Trophoblast cell (in vitro differentiated cells and primary cell): ENCODE data around the gene GOPC.

Experiments
- DNase-seq, 2 donors: peaks; one replicate each; pipeline ENCODE4 v3.0.0-alpha.2; 2016
- H2AFZ ChIP-seq: 2 replicates; pipeline ENCODE4 v1.6.1; 2013; ENCODE audit warnings: low read length, moderate library complexity, mild to moderate bottlenecking; ENCODE audit not compliant: insufficient read depth, poor library complexity
- H2AK5ac ChIP-seq: 2 replicates; pipeline ENCODE4 v1.6.1; 2013; ENCODE audit warnings: mild to moderate bottlenecking, low read length
- H2BK120ac ChIP-seq: 2 replicates; pipeline ENCODE4 v1.6.1; 2013; ENCODE audit warnings: low read length, mild to moderate bottlenecking, moderate library complexity; ENCODE audit not compliant: insufficient read depth, poor library complexity
- H2BK12ac ChIP-seq: 2 replicates; pipeline ENCODE4 v1.6.1; 2013; ENCODE audit warnings: mild to moderate bottlenecking, low read length, moderate library complexity
- H2BK5ac ChIP-seq: 2 replicates; pipeline ENCODE4 v1.6.1; 2013; ENCODE audit warnings: low read length, low read depth, moderate library complexity, mild to moderate bottlenecking; ENCODE audit not compliant: poor library complexity
- H3K14ac ChIP-seq: 2 replicates; pipeline ENCODE4 v1.6.1; 2013; ENCODE audit warnings: mild to moderate bottlenecking, low read length
- H3K18ac ChIP-seq: 2 replicates; pipeline ENCODE4 v1.6.1; 2013; ENCODE audit warnings: mild to moderate bottlenecking, low read length
- H3K23ac ChIP-seq: 2 replicates; pipeline ENCODE4 v1.6.1; 2013; ENCODE audit warnings: low read length
- H3K27ac ChIP-seq: 2 replicates; pipeline ENCODE4 v1.5.1; 2013; ENCODE audit warnings: low read depth, mild to moderate bottlenecking, inconsistent platforms, low read length, moderate library complexity
- H3K27me3 ChIP-seq: 2 replicates; pipeline ENCODE4 v1.6.1; 2013; ENCODE audit warnings: inconsistent platforms, mild to moderate bottlenecking, low read length, moderate library complexity; ENCODE audit not compliant: insufficient read depth
- H3K36me3 ChIP-seq, 2 experiments: 1 replicate in 1 of 2; 2 replicates in 1 of 2; pipeline ENCODE4 v1.6.1; 2013; ENCODE audit warnings: low read length in 2 of 2, mild to moderate bottlenecking in 2 of 2, moderate library complexity in 1 of 2; ENCODE audit not compliant: insufficient read depth in 2 of 2, control insufficient read depth in 1 of 2
- H3K4ac ChIP-seq: 2 replicates; pipeline ENCODE4 v1.6.1; 2013; ENCODE audit warnings: low read depth, mild to moderate bottlenecking, low read length, moderate library complexity
- H3K4me1 ChIP-seq, 2 experiments: 1 replicate in 1 of 2; 2 replicates in 1 of 2; pipeline ENCODE4 v1.6.1; 2013; ENCODE audit warnings: low read length in 2 of 2, mild to moderate bottlenecking in 2 of 2, moderate library complexity in 1 of 2; ENCODE audit not compliant: insufficient read depth in 2 of 2, control insufficient read depth in 1 of 2
- H3K4me2 ChIP-seq: 2 replicates; pipeline ENCODE4 v1.6.1; 2013; ENCODE audit warnings: inconsistent platforms, mild to moderate bottlenecking, low read length, moderate library complexity
- H3K4me3 ChIP-seq: 2 replicates; pipeline ENCODE4 v1.5.1; 2013; ENCODE audit warnings: mild to moderate bottlenecking, low read depth, low read length, inconsistent platforms
- H3K79me1 ChIP-seq: one replicate; pipeline ENCODE4 v1.6.1; 2013; ENCODE audit warnings: low read length
- H3K79me2 ChIP-seq: 2 replicates; pipeline ENCODE4 v1.6.1; 2013; ENCODE audit warnings: low read length, mild to moderate bottlenecking; ENCODE audit not compliant: control insufficient read depth, insufficient read depth, poor library complexity
- H3K9ac ChIP-seq: 2 replicates; pipeline ENCODE4 v1.6.1; 2013; ENCODE audit warnings: mild to moderate bottlenecking, low read length
- H3K9me3 ChIP-seq: 2 replicates; pipeline ENCODE4 v1.6.1; 2013; ENCODE audit warnings: low read depth, mild to moderate bottlenecking, control low read depth, inconsistent platforms, low read length; ENCODE audit not compliant: insufficient read depth
- H4K12ac ChIP-seq: 2 replicates; pipeline ENCODE4 v1.6.1; 2013; ENCODE audit warnings: low read depth, mild to moderate bottlenecking, low read length, moderate library complexity
- H4K8ac ChIP-seq: 2 replicates; pipeline ENCODE4 v1.6.1; 2013; ENCODE audit warnings: low read depth, mild to moderate bottlenecking, low read length, moderate library complexity
- H4K91ac ChIP-seq: one replicate; pipeline ENCODE4 v1.6.1; 2013; ENCODE audit warnings: low read depth, mild to moderate bottlenecking, low read length, moderate library complexity
- WGBS: extraction: QIAGEN DNeasy Blood & Tissue Kit; methylation state at CpG from one replicate; pipeline ENCODE4 v1.1.7; 2013; ENCODE audit warnings: missing lambda C conversion rate; ENCODE audit not compliant: insufficient read length, insufficient coverage; ENCODE audit errors: extremely low coverage; 5-methylcytosine and 5-hydroxymethylcytosine counted together

GOPC gene

DNA sequence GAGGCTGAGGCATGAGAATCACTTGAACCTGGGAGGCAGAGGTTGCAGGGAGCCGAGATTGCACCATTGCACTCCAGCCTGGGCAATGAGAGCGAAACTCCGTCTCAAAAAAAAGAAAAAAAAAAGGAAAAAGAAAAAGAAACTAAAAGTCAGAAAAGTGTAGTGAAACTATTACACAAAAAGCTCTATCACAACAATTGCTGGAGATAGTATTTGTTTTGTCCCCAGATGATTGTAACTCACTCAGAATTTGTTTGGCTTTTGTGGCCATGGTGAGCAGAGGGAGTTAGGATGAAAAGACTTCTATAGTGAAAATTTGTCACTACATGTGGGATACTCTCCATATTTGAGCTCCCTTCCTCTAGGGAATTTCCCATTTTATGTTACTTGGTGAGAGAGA lies 5.2 kb upstream of the GOPC start:
- H3K4me3 ChIP-seq, result no peak overlapping the region
- no peaks in the 10 kb centered on the region for H3K27me3 ChIP-seq
- no peak overlapping the region for H3K4ac ChIP-seq
- no CpG with 5 or more reads among the region's 3 CpGs for WGBS
- no peak overlapping the region for H3K4me2 ChIP-seq
- no peak overlapping the region for H3K14ac ChIP-seq
- no peak overlapping the region for H3K27ac ChIP-seq
- no peak overlapping the region for H3K23ac ChIP-seq
- H3K79me2 ChIP-seq, result no peaks in the 10 kb centered on the region
- DNase-seq, result no peak
- no peak overlapping the region for H2AFZ ChIP-seq
- no peak overlapping the region for H2BK12ac ChIP-seq
- no peak overlapping the region for H4K12ac ChIP-seq
- H3K4me1 ChIP-seq, result no peaks in the 10 kb centered on the region
- no peaks in the 10 kb centered on the region for H3K36me3 ChIP-seq
- no peaks in the 10 kb centered on the region for H3K9me3 ChIP-seq
- peaks cover 6% of the 10 kb centered on the region for H3K79me1 ChIP-seq
- no peak overlapping the region for H3K9ac ChIP-seq
- no peak overlapping the region for H4K91ac ChIP-seq
- no peak overlapping the region for H4K8ac ChIP-seq
- no peak overlapping the region for H2BK5ac ChIP-seq
- H3K18ac ChIP-seq, result no peak overlapping the region
- H2AK5ac ChIP-seq, result no peak overlapping the region
- H2BK120ac ChIP-seq, result no peak overlapping the region

GRCh38 chr6:117605169-117605826 lies 3.0 kb upstream of the GOPC start:
- WGBS, result no CpG with 5 or more reads among the region's 7 CpGs
- Histone ChIP-seq H3K4me2 (no peak overlapping the region), H3K14ac (no peak overlapping the region), H2AK5ac (no peak overlapping the region), H3K4me1 (no peaks in the 10 kb centered on the region), H3K4me3 (no peak overlapping the region), H3K23ac (no peak overlapping the region), H3K36me3 (no peaks in the 10 kb centered on the region), H3K9me3 (no peaks in the 10 kb centered on the region), H4K8ac (no peak overlapping the region), H3K4ac (no peak overlapping the region), H3K79me2 (peaks cover 7% of the 10 kb centered on the region), H3K79me1 (peaks cover 13% of the 10 kb centered on the region), H3K27me3 (no peaks in the 10 kb centered on the region), H4K12ac (no peak overlapping the region), H2AFZ (no peak overlapping the region), H3K9ac (no peak overlapping the region), H2BK12ac (no peak overlapping the region), H2BK5ac (no peak overlapping the region), H3K27ac (no peak overlapping the region), H4K91ac (no peak overlapping the region), H3K18ac (no peak overlapping the region), H2BK120ac (no peak overlapping the region)
- peak; percentile 42 to 72 for DNase-seq

GRCh38 chr6:117603821-117604220 lies 1.5 kb upstream of the GOPC start:
- Histone ChIP-seq H3K36me3 (peaks cover 0 to 2% of the 10 kb centered on the region in 2 experiments), H2AFZ (no peak overlapping the region), H2BK12ac (no peak overlapping the region), H2AK5ac (no peak overlapping the region), H3K27me3 (no peaks in the 10 kb centered on the region), H3K4me3 (no peak overlapping the region), H3K79me2 (peaks cover 7% of the 10 kb centered on the region), H3K9ac (no peak overlapping the region), H4K12ac (no peak overlapping the region), H3K23ac (no peak overlapping the region), H3K27ac (no peak overlapping the region), H4K91ac (no peak overlapping the region), H3K4ac (no peak overlapping the region), H2BK120ac (no peak overlapping the region), H2BK5ac (no peak overlapping the region), H3K14ac (no peak overlapping the region), H3K4me1 (peaks cover 0 to 2% of the 10 kb centered on the region in 2 experiments), H3K9me3 (no peaks in the 10 kb centered on the region), H3K4me2 (no peak overlapping the region), H4K8ac (no peak overlapping the region), H3K79me1 (peaks cover 11% of the 10 kb centered on the region), H3K18ac (no peak overlapping the region)
- no CpG with 5 or more reads among the region's 2 CpGs for WGBS
- DNase-seq, result no peak

GRCh38 chr6:117602899-117603588 lies 733 bp upstream of the GOPC start:
- H3K27ac ChIP-seq, result peak overlapping the region; percentile 92
- H3K36me3 ChIP-seq, result peaks cover 0 to 7% of the 10 kb centered on the region in 2 experiments
- peaks cover 0 to 2% of the 10 kb centered on the region in 2 experiments for H3K4me1 ChIP-seq
- no peak overlapping the region for H3K4ac ChIP-seq
- H3K4me3 ChIP-seq, result peak overlapping the region; percentile 83
- H4K91ac ChIP-seq, result no peak overlapping the region
- H4K12ac ChIP-seq, result no peak overlapping the region
- no peak overlapping the region for H2BK12ac ChIP-seq
- H3K9me3 ChIP-seq, result no peaks in the 10 kb centered on the region
- no peak overlapping the region for H3K14ac ChIP-seq
- DNase-seq, result no peak
- H2BK120ac ChIP-seq, result no peak overlapping the region
- peak overlapping the region; percentile 51 for H4K8ac ChIP-seq
- no peak overlapping the region for H3K23ac ChIP-seq
- H3K18ac ChIP-seq, result no peak overlapping the region
- H2BK5ac ChIP-seq, result no peak overlapping the region
- H3K27me3 ChIP-seq, result no peaks in the 10 kb centered on the region
- no CpG with 5 or more reads among the region's 12 CpGs for WGBS
- peaks cover 7% of the 10 kb centered on the region for H3K79me2 ChIP-seq
- peak overlapping the region; percentile 79 for H3K4me2 ChIP-seq
- no peak overlapping the region for H2AK5ac ChIP-seq
- no peak overlapping the region for H2AFZ ChIP-seq
- peak overlapping the region; percentile 96 for H3K9ac ChIP-seq
- H3K79me1 ChIP-seq, result peaks cover 11% of the 10 kb centered on the region
